C4-2B (cell line): ENCODE data around the gene CDC45.

Experiments
- H3K27ac ChIP-seq: fragments of 450-650 bp; 2 replicates; pipeline ENCODE4 v1.5.1; 2017
- ZFX ChIP-seq: fragments of 450-650 bp; IDR thresholded peaks from 2 replicates; pipeline ENCODE4 v1.6.1; 2017
- TF ChIP-seq, protein P1 (sequence below): fragments of 450-650 bp; conservative IDR thresholded peaks from 2 replicates; pipeline ENCODE4 v1.5.1; 2017; ENCODE audit warnings: mild to moderate bottlenecking

CDC45 gene

DNA sequence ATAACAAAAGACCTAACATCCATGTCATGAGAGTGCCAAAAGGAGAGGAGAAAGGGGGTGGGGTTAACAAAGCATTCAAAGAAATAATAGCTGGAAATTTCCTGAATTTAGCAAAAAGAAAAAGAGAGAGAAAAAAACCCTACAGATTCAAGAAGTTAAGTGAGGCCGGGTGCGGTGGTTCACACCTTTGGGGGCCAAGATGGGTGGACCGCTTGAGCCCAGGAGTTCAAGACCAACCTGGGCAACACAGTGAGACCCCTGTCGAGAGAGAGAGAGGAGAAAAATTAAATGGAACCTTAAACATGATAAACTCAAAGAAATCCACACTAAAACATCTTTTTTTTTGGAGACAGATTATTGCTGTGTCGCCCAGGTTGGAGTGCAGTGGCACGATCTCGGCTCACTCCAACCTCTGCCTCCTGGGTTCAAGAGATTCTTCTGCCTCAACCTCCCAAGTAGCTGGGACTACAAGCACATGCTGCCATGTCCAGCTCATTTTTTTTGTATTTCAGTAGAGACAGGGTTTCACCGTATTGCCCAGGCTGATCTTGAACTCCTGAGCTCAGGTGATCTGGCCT lies 53.4 kb downstream of the CDC45 start:
- H3K27ac ChIP-seq, result no peak overlapping the region
- TF ChIP-seq, protein P1, sequence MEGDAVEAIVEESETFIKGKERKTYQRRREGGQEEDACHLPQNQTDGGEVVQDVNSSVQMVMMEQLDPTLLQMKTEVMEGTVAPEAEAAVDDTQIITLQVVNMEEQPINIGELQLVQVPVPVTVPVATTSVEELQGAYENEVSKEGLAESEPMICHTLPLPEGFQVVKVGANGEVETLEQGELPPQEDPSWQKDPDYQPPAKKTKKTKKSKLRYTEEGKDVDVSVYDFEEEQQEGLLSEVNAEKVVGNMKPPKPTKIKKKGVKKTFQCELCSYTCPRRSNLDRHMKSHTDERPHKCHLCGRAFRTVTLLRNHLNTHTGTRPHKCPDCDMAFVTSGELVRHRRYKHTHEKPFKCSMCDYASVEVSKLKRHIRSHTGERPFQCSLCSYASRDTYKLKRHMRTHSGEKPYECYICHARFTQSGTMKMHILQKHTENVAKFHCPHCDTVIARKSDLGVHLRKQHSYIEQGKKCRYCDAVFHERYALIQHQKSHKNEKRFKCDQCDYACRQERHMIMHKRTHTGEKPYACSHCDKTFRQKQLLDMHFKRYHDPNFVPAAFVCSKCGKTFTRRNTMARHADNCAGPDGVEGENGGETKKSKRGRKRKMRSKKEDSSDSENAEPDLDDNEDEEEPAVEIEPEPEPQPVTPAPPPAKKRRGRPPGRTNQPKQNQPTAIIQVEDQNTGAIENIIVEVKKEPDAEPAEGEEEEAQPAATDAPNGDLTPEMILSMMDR, result no peak
- TF ChIP-seq ZFX, result no peak

GRCh38 chr22:19533857-19534256 lies 54.1 kb downstream of the CDC45 start:
- TF ChIP-seq ZFX, result no peak
- TF ChIP-seq, protein P1, result no peak
- H3K27ac ChIP-seq, result no peak overlapping the region

DNA sequence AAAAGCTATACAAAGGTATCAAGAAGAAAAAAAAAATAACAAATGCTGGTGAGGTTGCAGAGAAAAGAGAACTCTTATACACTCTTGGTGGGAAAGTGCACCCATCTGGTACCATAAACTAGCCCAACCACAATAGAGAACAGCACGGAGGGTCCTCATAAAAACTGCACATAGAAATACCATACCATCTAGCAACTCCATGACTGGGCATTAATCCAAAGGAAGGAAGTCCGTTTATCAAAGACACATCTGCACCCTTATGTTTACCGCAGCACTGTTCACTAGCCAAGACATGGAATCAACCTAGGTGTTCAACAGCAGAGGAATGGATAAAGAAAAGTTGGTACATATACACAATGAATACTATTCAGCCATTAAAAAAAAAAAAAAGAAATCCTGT lies 55.3 kb downstream of the CDC45 start:
- no peak for TF ChIP-seq ZFX
- TF ChIP-seq, protein P1, result no peak
- H3K27ac ChIP-seq, result no peak overlapping the region

- TF ChIP-seq, protein P1, result no peak
- TF ChIP-seq ZFX, result no peak
- H3K27ac ChIP-seq, result no peak overlapping the region
These were observed 56.8 kb downstream of the CDC45 start for GRCh38 chr22:19536564-19536963.

DNA sequence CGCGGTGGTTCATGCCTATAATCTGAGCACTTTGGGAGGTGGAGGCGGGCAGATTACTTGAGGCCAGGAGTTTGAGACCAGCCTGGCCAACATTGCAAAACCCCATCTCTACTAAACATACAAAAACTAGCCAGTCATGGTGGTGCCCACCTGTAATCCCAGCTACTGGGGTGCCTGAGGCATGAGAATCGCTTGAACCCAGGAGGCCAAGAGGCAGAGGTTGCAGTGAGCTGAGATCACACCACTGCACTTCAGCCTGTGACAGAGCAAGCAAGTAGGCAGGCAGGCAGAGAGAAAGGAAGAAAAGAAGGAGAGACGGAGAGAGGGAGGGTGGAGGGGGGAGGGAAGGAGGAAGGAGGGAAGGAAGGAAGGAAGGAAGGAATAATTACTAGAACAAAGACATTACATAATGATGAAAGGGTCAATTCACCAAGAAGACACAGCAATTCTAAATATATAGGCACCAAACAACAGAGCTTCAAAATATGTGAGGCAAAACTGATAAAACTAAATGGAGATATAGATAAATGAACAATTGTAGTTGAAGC lies 58.3 kb downstream of the CDC45 start:
- no peak for TF ChIP-seq ZFX
- TF ChIP-seq, protein P1, result no peak
- H3K27ac ChIP-seq, result no peak overlapping the region

DNA sequence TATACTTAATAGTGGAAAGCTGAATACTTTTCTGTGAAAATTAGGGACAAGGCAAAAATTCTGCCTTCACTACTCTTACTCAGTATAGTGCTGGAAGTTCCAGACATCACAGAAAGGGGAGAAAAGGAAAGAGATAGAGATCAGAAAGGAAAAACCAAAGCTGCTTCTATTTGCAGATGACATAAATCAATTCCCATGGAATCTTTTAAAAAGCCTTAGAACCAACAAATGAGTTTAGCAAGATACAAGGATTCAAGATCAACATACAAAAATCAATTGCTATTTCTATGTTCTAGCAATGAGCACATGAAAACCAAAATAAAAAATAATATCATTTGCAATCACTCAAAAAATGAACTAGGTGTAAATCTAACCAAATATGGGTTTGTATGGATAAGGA lies 60.7 kb downstream of the CDC45 start:
- no peak for TF ChIP-seq ZFX
- TF ChIP-seq, protein P1, result no peak
- no peak overlapping the region for H3K27ac ChIP-seq

DNA sequence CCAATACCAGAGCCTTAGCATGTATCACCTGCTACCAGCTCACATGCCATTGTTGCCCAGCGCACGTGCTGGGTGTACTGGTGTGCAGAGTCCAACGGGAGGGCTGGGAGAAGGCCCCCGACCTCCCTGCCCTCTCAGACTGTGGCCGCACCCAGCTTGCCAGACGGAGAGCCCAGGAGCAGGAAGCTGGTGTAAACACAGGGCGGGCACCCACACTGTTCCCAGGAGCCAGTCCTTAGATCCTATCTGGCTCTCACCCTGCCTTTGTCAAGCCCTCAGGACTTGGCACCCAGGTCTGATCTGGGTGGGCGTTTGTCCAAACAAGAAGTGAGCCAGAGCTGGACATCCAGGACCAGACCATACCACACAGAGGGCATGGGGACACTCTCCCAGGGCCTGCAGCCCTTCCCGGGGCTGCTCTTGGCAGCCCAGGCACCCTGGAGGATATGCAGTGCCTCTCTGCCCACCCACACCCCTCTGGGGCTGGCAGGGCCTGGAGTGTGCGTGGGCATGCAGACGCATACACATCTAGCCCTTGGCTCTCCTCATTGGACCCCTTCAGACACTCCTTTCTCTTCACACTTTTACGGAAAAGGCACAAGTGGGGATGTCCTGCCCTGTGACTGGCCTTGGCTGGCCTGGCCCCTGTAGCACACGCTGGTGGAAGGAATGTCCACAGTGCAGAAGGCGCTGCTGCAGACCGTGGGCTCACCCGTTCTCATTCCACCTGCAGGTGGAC lies 64.4 kb downstream of the CDC45 start:
- TF ChIP-seq, protein P1, result no peak
- TF ChIP-seq ZFX, result no peak
- H3K27ac ChIP-seq, result peak overlapping the region; percentile 44
